GM21723 (cell line): ENCODE measurements around the gene AUNIP.

Experiments
- ATAC-seq: cut with Tn5 transposase; IDR thresholded peaks from one replicate; pipeline ENCODE4 v1.9.1; 2021; ENCODE audit warnings: mild to moderate bottlenecking, moderate library complexity; ENCODE audit not compliant: unreplicated experiment

AUNIP gene

DNA sequence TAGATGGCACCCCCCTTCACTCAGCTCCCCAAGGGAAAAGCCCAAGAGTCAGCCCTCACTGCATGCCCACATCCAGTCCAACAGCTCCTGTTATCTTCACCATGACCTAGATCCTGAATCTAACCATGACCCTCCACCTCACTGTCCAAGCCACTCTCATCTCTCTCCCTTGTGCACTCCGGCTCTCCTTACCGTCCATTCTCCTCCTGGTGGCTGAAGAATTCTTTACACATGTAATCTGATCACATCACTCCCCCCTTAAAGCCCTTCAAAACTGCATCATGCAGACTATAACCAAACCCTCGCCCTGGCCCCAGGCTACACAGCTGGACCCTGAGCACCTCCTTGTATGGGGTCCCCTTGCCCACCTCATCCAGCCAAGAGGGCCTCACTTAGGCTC lies 30.2 kb upstream of the AUNIP start:
- ATAC-seq, result no peak

DNA sequence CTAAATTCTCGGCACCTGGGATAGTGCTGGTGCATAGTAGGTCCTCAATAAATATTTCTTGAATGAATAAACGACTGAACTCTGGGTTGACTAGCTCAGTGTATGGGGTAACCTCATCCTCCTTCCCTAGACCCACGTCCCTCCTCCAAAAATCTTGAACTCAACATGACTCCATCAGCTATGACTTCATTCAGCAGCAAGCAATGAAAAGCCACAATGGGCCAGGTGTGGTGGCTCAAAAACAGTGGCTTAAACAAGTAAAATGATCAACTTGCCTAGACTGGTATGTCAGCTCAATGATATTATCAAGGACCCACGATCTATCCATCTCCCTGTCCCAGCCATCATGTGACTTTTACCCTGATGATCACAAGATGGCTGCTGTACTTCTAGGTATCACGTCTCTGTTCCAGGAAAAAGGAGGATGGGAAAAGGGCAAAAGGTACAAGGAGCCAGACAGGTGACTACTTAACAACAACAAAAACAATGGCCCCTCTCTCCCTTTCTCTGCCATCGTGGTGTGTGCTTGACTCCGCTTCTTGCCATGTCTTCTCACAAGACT lies 29.2 kb upstream of the AUNIP start:
- ATAC-seq, result no peak

DNA sequence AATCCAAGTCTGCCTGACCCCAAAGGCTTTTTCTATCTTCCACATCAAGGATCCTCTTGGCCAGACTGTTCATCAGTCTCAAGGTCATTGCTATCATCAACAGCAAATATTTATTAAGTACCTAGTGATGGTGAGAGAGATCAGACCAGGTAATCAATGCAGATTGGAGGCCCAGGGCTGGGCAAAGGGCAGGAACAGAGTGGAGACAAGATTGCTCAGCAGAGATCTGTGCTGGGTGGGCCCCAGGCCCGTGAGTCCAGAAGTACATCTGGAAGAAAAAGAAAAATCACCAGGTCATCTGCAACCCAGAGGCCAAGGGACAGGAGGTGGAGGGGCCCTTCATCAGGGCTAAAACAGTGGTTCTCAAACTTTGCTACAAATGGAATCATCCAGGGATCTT lies 26.3 kb upstream of the AUNIP start:
- ATAC-seq, result no peak

- ATAC-seq, result no peak
These were observed 22.0 kb upstream of the AUNIP start for GRCh38 chr1:25881266-25881665.

DNA sequence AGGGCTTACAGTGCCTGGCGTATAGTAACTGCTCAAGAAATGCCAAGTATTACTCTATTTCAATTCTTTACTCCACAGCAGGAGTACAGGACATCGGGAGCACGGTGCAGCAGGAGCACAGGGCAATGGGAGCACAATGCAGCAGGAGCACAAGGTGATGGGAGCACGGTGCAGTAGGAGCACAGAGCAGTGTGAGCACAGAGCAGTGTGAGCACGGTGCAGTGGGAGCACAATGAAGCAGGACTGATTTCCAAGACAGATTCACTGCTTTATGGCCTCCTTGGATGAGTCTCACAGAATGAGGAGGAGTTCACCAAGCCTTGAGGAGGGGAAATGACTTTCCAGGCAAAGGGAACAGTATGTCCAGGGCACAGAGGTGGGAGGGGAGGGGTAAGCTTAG lies 21.3 kb upstream of the AUNIP start:
- ATAC-seq, result no peak

- ATAC-seq, result no peak
These were observed 20.4 kb upstream of the AUNIP start for GRCh38 chr1:25879675-25880074.

DNA sequence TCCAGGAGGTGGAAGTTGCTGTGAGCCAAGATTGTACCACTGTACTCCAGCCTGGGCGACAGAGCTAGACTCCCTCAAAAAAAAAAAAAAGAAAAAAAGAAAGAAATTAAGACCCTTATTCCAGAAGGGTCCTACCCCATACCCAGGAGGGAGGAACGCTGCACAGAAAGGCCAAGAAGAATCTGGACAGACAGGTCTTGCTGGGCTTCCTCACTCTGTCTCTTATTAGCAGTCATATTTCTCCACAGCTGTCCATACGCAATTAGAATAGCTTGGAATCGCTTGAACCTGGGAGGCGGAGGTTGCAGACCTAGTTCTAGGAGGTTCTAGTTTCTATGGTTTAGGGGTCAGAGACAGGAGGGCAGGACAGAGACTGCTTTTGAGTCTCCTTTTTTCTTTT lies 19.4 kb upstream of the AUNIP start:
- ATAC-seq, result no peak

DNA sequence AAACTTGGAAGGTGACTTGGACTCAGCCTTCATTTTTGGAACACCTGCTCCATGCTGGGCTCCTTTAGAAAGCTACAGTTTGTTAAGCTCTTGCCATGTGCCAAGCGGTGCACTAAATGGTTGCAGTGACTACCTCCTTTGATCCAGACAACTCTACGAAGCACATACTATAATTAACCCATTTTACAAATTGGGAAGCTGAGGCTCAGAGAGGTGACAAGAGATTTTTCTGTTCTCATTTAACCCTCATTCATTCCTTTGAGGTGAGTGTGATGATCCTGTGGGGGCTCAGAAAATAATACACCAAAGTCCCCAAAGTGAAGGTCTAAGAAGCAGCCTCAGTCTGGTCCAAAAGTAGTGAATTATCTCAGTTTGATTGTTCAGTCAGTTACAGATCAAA lies 17.9 kb upstream of the AUNIP start:
- no peak for ATAC-seq

GRCh38 chr1:25876693-25877077 lies 17.4 kb upstream of the AUNIP start:
- no peak for ATAC-seq

- ATAC-seq, result peak; percentile 12
These were observed 16.8 kb upstream of the AUNIP start for GRCh38 chr1:25875856-25876692.

GRCh38 chr1:25875154-25875855 lies 16.0 kb upstream of the AUNIP start, which contains the start of gene PAQR7:
Gene PAQR7, minus strand, starts transcription at chr1:25875708. Its CDS starts 11,869 bp downstream, at chr1:25863839.
- ATAC-seq, result peak; percentile 67

DNA sequence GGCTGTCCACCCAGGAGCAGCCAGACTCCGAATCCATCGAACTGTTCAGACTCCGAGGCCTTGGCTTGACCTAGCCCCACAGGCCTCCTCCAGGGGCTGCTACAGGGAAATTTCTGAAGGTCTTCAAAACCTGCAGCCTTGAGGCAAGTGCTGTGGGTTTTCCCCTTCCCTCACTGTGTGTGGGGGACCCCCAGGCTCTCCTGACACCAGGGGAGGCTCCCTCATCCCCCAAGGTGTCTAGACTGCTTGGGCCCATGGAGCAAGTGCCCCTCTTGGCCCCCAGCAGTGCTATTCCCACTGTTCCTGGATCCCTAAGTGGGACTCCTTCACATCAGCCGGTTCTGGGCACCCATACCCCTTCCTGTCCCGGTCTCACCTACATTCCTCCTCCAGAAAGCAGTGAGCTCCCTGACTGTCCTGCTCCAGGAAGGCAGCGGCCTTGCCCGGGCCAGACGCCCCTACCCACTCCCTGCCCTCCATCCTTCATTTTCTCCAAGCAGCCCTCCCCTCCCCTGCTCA lies 15.4 kb upstream of the AUNIP start:
- no peak for ATAC-seq

DNA sequence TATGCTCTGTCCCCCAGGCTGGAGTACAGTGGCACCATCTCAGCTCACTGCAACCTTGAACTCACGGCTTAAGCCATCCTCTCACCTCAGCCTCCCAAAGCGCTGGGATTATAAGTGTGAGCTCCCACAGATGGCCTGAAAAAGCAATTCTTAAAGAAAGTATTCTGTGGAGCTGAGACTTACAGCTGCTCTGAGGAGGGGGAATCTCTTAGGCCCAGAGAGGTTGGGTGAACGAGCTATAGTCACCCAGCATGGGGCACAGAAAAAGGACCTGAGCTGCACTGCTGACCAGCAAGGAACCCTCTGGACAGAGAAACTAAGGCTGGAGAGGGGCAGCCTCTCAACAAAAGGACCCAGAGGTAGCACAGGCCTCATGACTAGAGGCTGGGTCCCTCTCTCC lies 15.0 kb upstream of the AUNIP start:
- no peak for ATAC-seq

GRCh38 chr1:25873120-25873519 lies 13.9 kb upstream of the AUNIP start:
- ATAC-seq, result no peak

DNA sequence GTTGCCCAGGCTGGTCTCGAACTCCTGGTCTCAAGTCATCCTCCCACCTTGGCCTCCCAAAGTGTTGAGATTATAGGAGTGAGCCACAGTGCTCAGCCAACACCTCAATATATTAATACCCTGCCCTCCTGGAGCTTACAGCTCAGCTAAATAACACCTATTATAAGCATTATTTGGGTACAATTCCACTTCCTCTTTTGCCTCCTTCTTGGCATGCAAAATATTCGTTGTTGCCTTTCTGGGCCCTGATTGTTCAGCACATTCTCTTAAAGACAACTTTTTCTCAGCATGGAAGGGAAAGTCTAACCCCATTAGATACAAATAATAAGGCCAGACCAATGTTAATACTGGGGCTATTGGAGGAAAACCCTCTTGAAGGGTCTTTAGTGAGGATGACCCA lies 13.5 kb upstream of the AUNIP start:
- no peak for ATAC-seq

DNA sequence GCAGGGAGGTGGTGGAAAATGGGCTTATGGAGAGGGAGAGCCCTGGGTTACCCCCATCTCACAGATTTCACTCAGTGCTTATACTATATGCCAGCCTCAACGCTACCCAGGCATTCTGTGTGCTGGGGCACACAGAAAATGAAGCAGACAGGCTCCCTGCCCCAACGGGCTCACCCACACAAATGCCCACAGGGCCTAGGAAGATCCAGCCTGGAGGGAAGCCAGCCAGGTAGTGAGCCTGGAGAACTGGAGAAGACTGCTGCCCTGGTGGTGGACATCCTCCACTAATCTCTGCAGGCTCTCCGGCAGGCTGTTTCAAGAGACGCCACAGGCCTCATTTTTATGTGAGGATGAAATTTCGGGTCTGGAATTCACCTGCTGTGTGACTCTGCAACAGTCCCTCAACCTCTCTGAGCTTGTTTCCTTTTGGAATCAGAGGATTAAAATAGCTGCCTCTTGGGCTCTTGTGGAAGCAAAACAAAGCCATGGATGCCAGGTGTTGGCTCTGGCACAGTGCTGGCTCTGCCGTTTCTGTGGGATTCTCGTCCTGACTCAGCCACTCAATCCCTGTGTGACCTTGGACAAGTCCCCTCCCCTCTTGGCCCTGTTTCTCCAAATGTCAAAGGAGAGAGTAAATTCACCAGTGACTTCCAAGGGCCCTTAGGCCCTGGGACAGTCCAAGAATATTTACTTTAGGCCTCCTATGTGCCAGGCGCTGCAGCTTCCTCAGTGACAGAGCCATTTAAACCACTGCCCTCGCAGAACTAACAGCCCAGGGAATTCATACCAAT lies 12.6 kb upstream of the AUNIP start:
- ATAC-seq, result no peak

DNA sequence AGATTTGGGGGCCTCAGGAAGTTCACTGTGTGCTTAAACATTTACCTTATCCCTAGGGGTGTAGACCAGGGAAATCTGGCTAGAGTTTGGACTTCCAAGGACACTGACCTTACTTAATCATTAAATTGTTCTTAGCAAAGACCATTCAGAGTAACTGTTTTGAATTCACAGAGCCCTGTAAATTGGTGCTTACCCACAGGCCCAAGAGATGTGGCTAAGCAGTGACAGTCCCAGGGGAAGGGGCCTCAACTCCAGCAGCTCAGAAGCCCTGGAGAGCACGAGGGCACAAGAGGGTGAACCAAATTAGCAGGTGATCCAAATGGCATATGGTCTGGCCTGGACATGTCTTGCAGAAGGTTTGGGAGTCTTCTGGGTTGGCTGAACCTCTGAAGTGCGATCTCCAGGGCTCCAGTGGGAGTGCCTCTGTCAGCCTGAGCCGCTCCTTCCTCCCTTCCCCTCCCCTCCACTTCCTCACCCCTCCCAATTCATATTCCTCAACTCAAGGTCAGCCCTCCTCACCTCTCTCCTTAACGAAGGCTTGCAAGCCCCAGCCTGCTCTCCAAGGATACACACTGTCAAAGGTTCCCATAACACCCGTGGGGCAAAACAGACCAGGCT lies 11.9 kb upstream of the AUNIP start:
- ATAC-seq, result no peak

DNA sequence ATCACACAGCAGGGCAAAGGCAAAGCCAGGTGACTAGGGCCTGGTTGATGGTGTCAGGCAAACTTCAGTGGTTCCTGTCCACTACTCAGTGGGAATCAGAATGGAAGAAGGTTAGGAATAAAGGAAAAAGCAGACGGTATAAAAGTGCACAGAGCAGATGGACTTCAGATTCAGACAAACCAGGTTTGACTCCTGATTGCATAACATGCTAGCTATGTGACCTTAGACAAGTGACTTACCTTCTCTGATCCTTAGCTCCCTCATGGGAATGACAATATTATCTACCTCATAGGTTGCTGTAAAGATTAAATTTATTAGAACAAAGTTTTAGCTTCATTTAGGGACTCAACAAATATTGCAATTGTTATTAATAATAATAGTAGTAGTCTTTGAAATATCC lies 11.4 kb upstream of the AUNIP start:
- ATAC-seq, result no peak

DNA sequence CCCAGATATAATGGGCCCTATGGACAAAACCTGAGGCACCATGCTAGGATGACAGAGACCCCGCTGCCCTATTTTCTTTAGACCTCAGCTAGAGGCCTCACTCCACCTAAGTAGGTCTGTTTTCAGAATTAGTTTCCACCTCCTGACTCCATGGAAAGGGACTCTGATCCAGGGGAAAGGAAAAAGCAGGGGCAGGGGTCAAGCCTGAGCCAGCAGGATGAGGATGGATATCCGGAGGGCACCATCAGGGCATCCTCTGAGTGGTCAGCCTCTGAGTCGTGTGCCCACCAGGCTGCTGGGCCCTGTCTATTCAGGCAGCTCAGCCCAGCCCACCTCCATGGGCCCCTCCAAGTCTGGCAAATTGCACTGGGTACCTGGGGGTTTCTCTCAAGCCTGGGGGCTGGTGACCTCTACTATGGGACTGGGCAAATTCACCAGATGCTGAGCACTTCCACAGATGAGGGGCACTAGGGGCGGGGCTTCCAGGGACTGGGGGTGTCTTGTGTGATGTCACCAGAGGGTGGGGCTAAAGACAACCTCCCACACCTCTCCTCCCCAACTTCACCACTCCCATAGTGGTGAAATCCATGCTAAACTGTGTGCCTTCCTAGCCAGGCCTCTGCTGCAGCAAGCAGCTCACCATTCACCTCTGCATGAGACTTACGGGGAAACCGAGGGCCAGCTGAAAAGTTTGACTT lies 10.8 kb upstream of the AUNIP start:
- no peak for ATAC-seq
